H1 (cell line): ENCODE results near the gene USP17L22. TPM values are rescaled to one million over a fixed set of nuclear protein-coding genes. Genes with fewer than 3 reads are reported as not detected.
"Not testable (repeated sequence)": the region's sequence is repeated elsewhere in the genome, so short reads cannot be mapped to it uniquely, and the experiment has no call there.

Experiments used
- CTCF ChIA-PET: fragments of 300-600 bp; sonication (Branson Sonifier 250); formaldehyde crosslinking; loops from one replicate; lab custom pipeline; 2021; ENCODE audit not compliant: partially characterized antibody; lab: Charles Lee
- POLR2A ChIA-PET: fragments of 300-600 bp; sonication (Branson Sonifier 250); formaldehyde crosslinking; loops from one replicate; lab custom pipeline; 2021; ENCODE audit warnings: inconsistent platforms; ENCODE audit not compliant: partially characterized antibody; lab: Charles Lee
- DNase-seq, 2 experiments: peaks; one replicate each; pipeline versions ENCODE4 v3.0.0 to v3.0.0-alpha.2; 2010 to 2022; ENCODE audit warnings: low spot score in 2 of 2, low read depth in 1 of 2, mixed read lengths in 1 of 2
- FAIRE-seq: peaks from 2 replicates; lab custom pipeline; 2011; peaks lifted over from hg19 to GRCh38; lab: Jason Lieb, UNC
- H2AFZ ChIP-seq: 2 replicates; pipeline ENCODE4 v1.8.1; 2012; ENCODE audit warnings: low read length, inconsistent platforms
- H2AK5ac ChIP-seq: 2 replicates; pipeline ENCODE4 v1.6.1; 2013; ENCODE audit warnings: low read depth, low read length
- H2BK120ac ChIP-seq: replicated peaks from 2 replicates; pipeline ENCODE3; 2013; ENCODE audit warnings: low read depth, low read length, inconsistent platforms
- H2BK12ac ChIP-seq: 2 replicates; pipeline ENCODE4 v1.6.1; 2013; ENCODE audit warnings: low read depth, low read length
- H2BK15ac ChIP-seq: 2 replicates; pipeline ENCODE4 v1.6.1; 2013; ENCODE audit warnings: low read length
- H2BK20ac ChIP-seq: 2 replicates; pipeline ENCODE4 v1.6.1; 2013; ENCODE audit warnings: low read length
- H2BK5ac ChIP-seq: 2 replicates; pipeline ENCODE4 v1.6.1; 2013; ENCODE audit warnings: low read depth, low read length
- H3K14ac ChIP-seq: 2 replicates; pipeline ENCODE4 v1.6.1; 2013; ENCODE audit warnings: inconsistent platforms; ENCODE audit not compliant: insufficient read length
- H3K18ac ChIP-seq: 2 replicates; pipeline ENCODE4 v1.6.1; 2013; ENCODE audit warnings: low read length; ENCODE audit errors: extremely low read depth
- H3K23ac ChIP-seq: 2 replicates; pipeline ENCODE4 v1.6.1; 2013; ENCODE audit warnings: inconsistent platforms; ENCODE audit not compliant: insufficient read length
- H3K23me2 ChIP-seq: 2 replicates; pipeline ENCODE4 v1.6.1; 2013; ENCODE audit warnings: low read depth, low read length
- H3K27ac ChIP-seq: 2 replicates; pipeline ENCODE4 v1.6.1; 2011; ENCODE audit warnings: low read depth, low read length, inconsistent platforms
- H3K27me3 ChIP-seq, 4 experiments: replicated peaks in 1 of 4; 1 replicate in 1 of 4; 2 replicates in 3 of 4; pipeline versions ENCODE4 v1.6.1 to v1.8.1; 2011 to 2013; ENCODE audit warnings: low read length in 3 of 4, mild to moderate bottlenecking in 3 of 4, inconsistent platforms in 2 of 4, mixed read lengths in 2 of 4, moderate library complexity in 1 of 4; ENCODE audit not compliant: control insufficient read depth in 3 of 4, insufficient read depth in 3 of 4; ENCODE audit errors: extremely low read depth in 1 of 4
- H3K36me3 ChIP-seq, 4 experiments: 2 replicates each; pipeline versions ENCODE4 v1.6.1 to v1.8.1; 2011 to 2013; ENCODE audit warnings: mild to moderate bottlenecking in 4 of 4, low read length in 3 of 4, moderate library complexity in 2 of 4, control low read depth in 1 of 4, inconsistent platforms in 1 of 4; ENCODE audit not compliant: insufficient read depth in 4 of 4, control insufficient read depth in 2 of 4
- H3K4ac ChIP-seq: replicated peaks from 2 replicates; pipeline ENCODE3; 2013; ENCODE audit warnings: low read length, low read depth, mixed read lengths, inconsistent platforms; ENCODE audit not compliant: insufficient read length
- H3K4me1 ChIP-seq, 4 experiments: replicated peaks in 1 of 4; 1 replicate in 1 of 4; 2 replicates in 3 of 4; pipeline versions ENCODE4 v1.6.1 to v1.8.1; 2011 to 2013; ENCODE audit warnings: low read length in 3 of 4, inconsistent platforms in 2 of 4, mixed read lengths in 1 of 4; ENCODE audit not compliant: insufficient read depth in 4 of 4, control insufficient read depth in 3 of 4
- H3K4me2 ChIP-seq, 2 experiments: 2 replicates each; pipeline versions ENCODE4 v1.6.1 to v1.8.1; 2011 to 2013; ENCODE audit warnings: low read depth in 2 of 2, low read length in 2 of 2, control low read depth in 1 of 2, inconsistent platforms in 1 of 2, mild to moderate bottlenecking in 1 of 2; ENCODE audit not compliant: insufficient read depth in 1 of 2
- H3K4me3 ChIP-seq, 4 experiments: fragments of 200-600, 300-600 bp in 1 of 4; sonication (generic), shearing (Covaris generic), sonication (Bioruptor Twin) in 1 of 4; 2 replicates each; pipeline versions ENCODE4 v1.5.1 to v1.8.1; 2011 to 2016; ENCODE audit warnings: low read length in 4 of 4, low read depth in 3 of 4, control low read depth in 2 of 4, inconsistent platforms in 2 of 4, mild to moderate bottlenecking in 2 of 4, mixed read lengths in 1 of 4, moderate library complexity in 1 of 4; ENCODE audit not compliant: insufficient read depth in 2 of 4; ENCODE audit errors: extremely low read depth in 1 of 4
- H3K56ac ChIP-seq: replicated peaks from 2 replicates; pipeline ENCODE3; 2013; ENCODE audit warnings: low read depth, mild to moderate bottlenecking, mixed read lengths, low read length, inconsistent platforms; ENCODE audit not compliant: insufficient read length
- H3K79me1 ChIP-seq: 2 replicates; pipeline ENCODE4 v1.6.1; 2013; ENCODE audit warnings: low read depth, low read length, control low read depth
- H3K79me2 ChIP-seq, 2 experiments: 2 replicates each; pipeline versions ENCODE4 v1.6.1 to v1.8.1; 2012 to 2013; ENCODE audit warnings: low read length in 2 of 2, mild to moderate bottlenecking in 2 of 2, inconsistent platforms in 1 of 2; ENCODE audit not compliant: insufficient read depth in 2 of 2, control insufficient read depth in 1 of 2
- H3K9ac ChIP-seq, 4 experiments: replicated peaks in 1 of 4; 1 replicate in 1 of 4; 2 replicates in 3 of 4; pipeline versions ENCODE4 v1.6.1 to v1.8.1; 2011 to 2013; ENCODE audit warnings: low read depth in 3 of 4, low read length in 3 of 4, control low read depth in 2 of 4, mild to moderate bottlenecking in 2 of 4, moderate library complexity in 2 of 4, inconsistent platforms in 1 of 4; ENCODE audit errors: extremely low read depth in 1 of 4
- H3K9me3 ChIP-seq, 2 experiments: 2 replicates each; pipeline versions ENCODE4 v1.6.1 to v1.8.1; 2012 to 2013; ENCODE audit warnings: mild to moderate bottlenecking in 2 of 2, moderate library complexity in 2 of 2, control low read depth in 1 of 2, inconsistent platforms in 1 of 2, low read depth in 1 of 2, low read length in 1 of 2, mixed read lengths in 1 of 2; ENCODE audit not compliant: insufficient read depth in 2 of 2
- H4K20me1 ChIP-seq, 2 experiments: replicated peaks in 1 of 2; 2 replicates each; pipeline versions ENCODE3 to v1.8.1; 2011 to 2013; ENCODE audit warnings: inconsistent platforms in 2 of 2, low read length in 2 of 2, mild to moderate bottlenecking in 1 of 2; ENCODE audit not compliant: insufficient read depth in 2 of 2, control insufficient read depth in 1 of 2
- H4K5ac ChIP-seq: 2 replicates; pipeline ENCODE4 v1.6.1; 2013; ENCODE audit warnings: low read length, low read depth, mixed read lengths, inconsistent platforms; ENCODE audit not compliant: insufficient read length
- H4K8ac ChIP-seq: 2 replicates; pipeline ENCODE4 v1.8.0; 2013; ENCODE audit warnings: mild to moderate bottlenecking, moderate library complexity, low read length, inconsistent platforms; ENCODE audit not compliant: insufficient read depth; ENCODE audit errors: extremely low read depth
- H4K91ac ChIP-seq: replicated peaks from 2 replicates; pipeline ENCODE3; 2013; ENCODE audit warnings: low read length, mixed read lengths, inconsistent platforms; ENCODE audit not compliant: insufficient read length
- WGBS, 2 experiments: shearing (Covaris generic) in 1 of 2; methylation state at CpG; one replicate each; pipeline versions ENCODE4 v1.1.6 to v1.1.7; 2013 to 2015; ENCODE audit warnings: low lambda C conversion rate in 2 of 2, mixed read lengths in 2 of 2, inconsistent platforms in 1 of 2, low coverage in 1 of 2, missing lambda C conversion rate in 1 of 2; ENCODE audit not compliant: insufficient replicate concordance in 2 of 2, insufficient coverage in 1 of 2, insufficient read length in 1 of 2; ENCODE audit errors: extremely low coverage in 1 of 2, missing lambda C conversion rate in 1 of 2; 5-methylcytosine and 5-hydroxymethylcytosine counted together
- polyA plus RNA-seq, 7 experiments: library from polyadenylated mRNA; depleted of rRNA in 3 of 7; stranded (reverse) in 5 of 7; unstranded in 2 of 7; fragments of >200 nt in 5 of 7; fragments of 200-250 nt in 2 of 7; gene quantifications; 1 replicate in 5 of 7; 2 replicates in 1 of 7; 4 replicates in 1 of 7; pipeline versions ENCODE4 v1.2.1 to v1.2.3, GENCODE V29; 2011 to 2013; ENCODE audit warnings: missing spikeins in 2 of 7, mixed read lengths in 2 of 7
- total RNA-seq: library from RNA; stranded (reverse); fragmentation: NEBNext Ultra II Directional; extraction: Animal tissue kit (Norgen Biotek cat#: 25700); gene quantifications from 2 replicates; pipeline ENCODE4 v1.2.1, GENCODE V29; 2021

USP17L22 gene
- total and polyA plus RNA-seq, 2 of the 8 experiments (the other 6 are each of a cell fraction or from before 2014, with no cell fraction given): not detected

DNA sequence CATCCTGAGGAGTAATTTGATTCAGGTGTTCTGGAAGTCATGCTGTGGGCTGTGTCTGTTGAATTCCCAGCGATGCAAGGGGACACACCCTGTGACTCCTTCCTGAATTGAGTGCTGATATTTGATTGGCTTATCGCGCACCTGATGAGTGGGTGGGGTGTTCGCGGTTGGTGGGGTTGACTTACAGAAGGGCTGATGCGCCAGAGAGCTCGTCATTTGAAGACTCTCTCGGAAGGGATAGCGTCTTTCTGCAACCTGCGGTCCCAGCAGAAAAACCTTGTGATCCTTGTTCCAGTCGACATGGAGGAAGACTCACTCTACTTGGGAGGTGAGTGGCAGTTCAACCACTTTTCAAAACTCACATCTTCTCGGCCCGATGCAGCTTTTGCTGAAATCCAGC is 4.8 kb upstream of the USP17L22 start, which contains the start of gene USP17L21:
TSS of gene USP17L21 (plus strand) at position 301 of the 400 bp plus-strand sequence. CDS start at position 301, 0 bp downstream.
- H3K27me3 ChIP-seq, H4K5ac ChIP-seq, H2BK12ac ChIP-seq, H3K79me2 ChIP-seq, H2BK120ac ChIP-seq, H3K9me3 ChIP-seq, H2AFZ ChIP-seq, H3K4ac ChIP-seq, H3K9ac ChIP-seq, FAIRE-seq, H3K27ac ChIP-seq, CTCF ChIA-PET, H3K23ac ChIP-seq, H3K4me1 ChIP-seq, POLR2A ChIA-PET, H3K79me1 ChIP-seq, DNase-seq, H4K91ac ChIP-seq, H3K56ac ChIP-seq, H4K8ac ChIP-seq, H3K4me2 ChIP-seq, H3K18ac ChIP-seq, H2BK20ac ChIP-seq, H2BK5ac ChIP-seq, H4K20me1 ChIP-seq, H3K36me3 ChIP-seq, H3K23me2 ChIP-seq, H2BK15ac ChIP-seq, H3K14ac ChIP-seq, H2AK5ac ChIP-seq, H3K4me3 ChIP-seq: not testable (repeated sequence)
- WGBS, 2 experiments: no CpG with 5 or more reads among the region's 13 CpGs

GRCh38 chr4:9271719-9272118 is 4.3 kb downstream of the USP17L22 start:
- H2AK5ac ChIP-seq, H3K79me2 ChIP-seq, H3K4me2 ChIP-seq, H3K27ac ChIP-seq, H3K36me3 ChIP-seq, H3K14ac ChIP-seq, H3K27me3 ChIP-seq, H2BK20ac ChIP-seq, CTCF ChIA-PET, H3K79me1 ChIP-seq, H3K4me1 ChIP-seq, H2BK12ac ChIP-seq, POLR2A ChIA-PET, H2BK15ac ChIP-seq, H3K23ac ChIP-seq, H3K9me3 ChIP-seq, H3K18ac ChIP-seq, H3K56ac ChIP-seq, H3K4me3 ChIP-seq, H2BK5ac ChIP-seq, H4K5ac ChIP-seq, H4K8ac ChIP-seq, FAIRE-seq, H3K23me2 ChIP-seq, DNase-seq, H3K4ac ChIP-seq, H4K91ac ChIP-seq, H2AFZ ChIP-seq, H2BK120ac ChIP-seq, H3K9ac ChIP-seq, H4K20me1 ChIP-seq: not testable (repeated sequence)
- 87% methylated on average over 8 of the region's 10 CpGs; no CpG with 5 or more reads in 1 of the 2 experiments for WGBS, 2 experiments
